Esophagus muscularis mucosa (tissue), 4 donors: ENCODE results near the gene ACSL5. TPM values are rescaled to one million over a fixed set of nuclear protein-coding genes. Genes with fewer than 3 reads are reported as not detected.
"Not testable (repeated sequence)": the region's sequence is repeated elsewhere in the genome, so short reads cannot be mapped to it uniquely, and the experiment has no call there.

ENCODE experiments used
- DNase-seq: peaks from one replicate; pipeline ENCODE4 v3.0.0-alpha.2; 2017; ENCODE audit errors: extremely low spot score
- H3K27ac ChIP-seq, 4 donors: fragments of 200-600 bp; sonication (generic); replicated peaks in 1 of 4; 1 replicate in 3 of 4; 2 replicates in 1 of 4; pipeline ENCODE4 v1.5.1; 2016 to 2019; ENCODE audit warnings: mild to moderate bottlenecking in 1 of 4
- H3K27me3 ChIP-seq, 4 donors: fragments of 200-600 bp; sonication (generic); one replicate each; pipeline versions ENCODE4 v1.5.1 to v1.6.0; 2016 to 2019
- H3K36me3 ChIP-seq, 4 donors: fragments of 200-600 bp; sonication (generic); one replicate each; pipeline ENCODE4 v1.5.1; 2016 to 2019
- H3K4me1 ChIP-seq, 4 donors: fragments of 200-600 bp; sonication (generic); one replicate each; pipeline ENCODE4 v1.5.1; 2016 to 2019
- H3K4me3 ChIP-seq, 4 donors: fragments of 200-600 bp; sonication (generic); 1 replicate in 2 of 4; 2 replicates in 2 of 4; pipeline ENCODE4 v1.5.1; 2016 to 2019; ENCODE audit warnings: mild to moderate bottlenecking in 4 of 4, moderate library complexity in 1 of 4
- H3K9me3 ChIP-seq, 4 donors: fragments of 200-600 bp; sonication (generic); 1 replicate in 3 of 4; 2 replicates in 1 of 4; pipeline ENCODE4 v1.5.1; 2016 to 2019
- EP300 ChIP-seq: sonication (generic); formaldehyde crosslinking; IDR thresholded peaks from one replicate; pipeline ENCODE4 v1.6.1; 2017; ENCODE audit warnings: antibody characterized with exemption
- POLR2A ChIP-seq: fragments of 450-650 bp; IDR thresholded peaks from one replicate; pipeline ENCODE4 v1.6.1; 2017; ENCODE audit warnings: antibody characterized with exemption, moderate library complexity, mild to moderate bottlenecking, low read depth
- POLR2AphosphoS5 ChIP-seq, 2 donors: sonication (generic); formaldehyde crosslinking; IDR thresholded peaks; one replicate each; pipeline ENCODE4 v1.6.1; 2017; ENCODE audit warnings: antibody characterized with exemption in 2 of 2
- WGBS: methylation state at CpG from one replicate; pipeline ENCODE4 v1.1.5; 2018; 5-methylcytosine and 5-hydroxymethylcytosine counted together
- intact Hi-C: fragments of 100-400 bp; cut with DNase I; formaldehyde crosslinking; loops from one replicate; pipeline ENCODE4 v1.15.1; 2023
- total RNA-seq, 4 donors: library from RNA; depleted of rRNA; stranded (reverse); fragments of >200 nt; gene quantifications; one replicate each; pipeline versions ENCODE4 v1.1.0 to v1.2.1, GENCODE V29; 2016
- TF ChIP-seq, protein P1 (sequence below), 3 experiments: fragments of 200-600 bp in 2 of 3; fragments of 450-650 bp in 1 of 3; sonication (generic) in 2 of 3; IDR thresholded peaks; one replicate each; pipeline ENCODE4 v1.5.1; 2017 to 2019; ENCODE audit warnings: antibody characterized with exemption in 3 of 3, mild to moderate bottlenecking in 2 of 3, moderate library complexity in 1 of 3

Gene ACSL5
- total RNA-seq, 4 donors from 2014 or later: 6.2 to 11.2 (median 10.8) TPM

- H3K4me1 ChIP-seq: peaks cover 0 to 4% (median under 1%) of the 10 kb centered on the region in 4 donors
- 88% methylated on average over 16 of the region's 40 CpGs for WGBS
- no peak overlapping the region for H3K27ac ChIP-seq
- H3K27me3 ChIP-seq: peaks cover 0 to 6% (median 0%) of the 10 kb centered on the region in 4 donors
- DNase-seq: no peak
- H3K9me3 ChIP-seq: no peaks in the 10 kb centered on the region
- intact Hi-C loops: no loop called here
- H3K4me3 ChIP-seq: no peak overlapping the region
- H3K36me3 ChIP-seq: no peaks in the 10 kb centered on the region
- TF ChIP-seq, protein P1, sequence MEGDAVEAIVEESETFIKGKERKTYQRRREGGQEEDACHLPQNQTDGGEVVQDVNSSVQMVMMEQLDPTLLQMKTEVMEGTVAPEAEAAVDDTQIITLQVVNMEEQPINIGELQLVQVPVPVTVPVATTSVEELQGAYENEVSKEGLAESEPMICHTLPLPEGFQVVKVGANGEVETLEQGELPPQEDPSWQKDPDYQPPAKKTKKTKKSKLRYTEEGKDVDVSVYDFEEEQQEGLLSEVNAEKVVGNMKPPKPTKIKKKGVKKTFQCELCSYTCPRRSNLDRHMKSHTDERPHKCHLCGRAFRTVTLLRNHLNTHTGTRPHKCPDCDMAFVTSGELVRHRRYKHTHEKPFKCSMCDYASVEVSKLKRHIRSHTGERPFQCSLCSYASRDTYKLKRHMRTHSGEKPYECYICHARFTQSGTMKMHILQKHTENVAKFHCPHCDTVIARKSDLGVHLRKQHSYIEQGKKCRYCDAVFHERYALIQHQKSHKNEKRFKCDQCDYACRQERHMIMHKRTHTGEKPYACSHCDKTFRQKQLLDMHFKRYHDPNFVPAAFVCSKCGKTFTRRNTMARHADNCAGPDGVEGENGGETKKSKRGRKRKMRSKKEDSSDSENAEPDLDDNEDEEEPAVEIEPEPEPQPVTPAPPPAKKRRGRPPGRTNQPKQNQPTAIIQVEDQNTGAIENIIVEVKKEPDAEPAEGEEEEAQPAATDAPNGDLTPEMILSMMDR (IDR thresholded peaks at IDR 0.05): no peak
- TF ChIP-seq EP300: no peak
- no peak for TF ChIP-seq POLR2A
- no peak for TF ChIP-seq POLR2AphosphoS5 (IDR thresholded peaks at IDR 0.05)
These were observed 4.2 kb upstream of the ACSL5 start for GRCh38 chr10:112369495-112370423.

- WGBS: 92% methylated on average over 11 of the region's 15 CpGs
- intact Hi-C loops: no loop called here
- TF ChIP-seq POLR2A (no peak), EP300 (no peak), POLR2AphosphoS5 (IDR thresholded peaks at IDR 0.05) (no peak)
- TF ChIP-seq, protein P1 (IDR thresholded peaks at IDR 0.05): no peak
These were observed 3.5 kb upstream of the ACSL5 start for GRCh38 chr10:112370424-112370819.

DNA sequence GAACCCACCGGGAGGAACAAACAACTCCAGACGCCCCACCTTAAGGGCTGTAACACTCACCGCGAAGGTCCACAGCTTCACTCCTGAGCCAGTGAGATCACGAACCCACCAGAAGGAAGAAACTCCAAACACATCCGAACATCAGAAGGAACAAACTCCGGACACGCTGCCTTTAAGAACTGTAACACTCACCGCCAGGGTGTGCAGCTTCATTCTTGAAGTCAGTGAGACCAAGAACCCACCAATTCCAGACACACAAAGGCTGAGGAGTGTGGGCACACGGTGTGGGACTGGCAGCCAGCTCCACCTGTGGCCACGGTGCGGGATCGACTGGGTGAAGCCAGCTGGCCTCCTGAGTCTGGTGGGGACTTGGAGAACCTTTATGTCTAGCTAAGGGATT lies 2.6 kb upstream of the ACSL5 start:
- WGBS: 96% methylated on average over 13 of the region's 13 CpGs
- H3K27ac ChIP-seq, DNase-seq, intact Hi-C loops, H3K27me3 ChIP-seq, H3K9me3 ChIP-seq, H3K36me3 ChIP-seq, H3K4me3 ChIP-seq: not testable (repeated sequence)
- H3K4me1 ChIP-seq: peaks cover 7 to 11% (median 9%) of the 10 kb centered on the region in 4 donors

More at GRCh38 chr10:112370424-112370819, 3.5 kb upstream of the ACSL5 start:
- Histone ChIP-seq H3K36me3 (no peaks in the 10 kb centered on the region), H3K4me1 (peaks cover 4 to 9% (median 6%) of the 10 kb centered on the region in 4 donors), H3K4me3 (no peak overlapping the region), H3K9me3 (no peaks in the 10 kb centered on the region), H3K27ac (no peak overlapping the region), H3K27me3 (peaks cover 0 to 6% (median 0%) of the 10 kb centered on the region in 4 donors)
- no peak for DNase-seq

- H3K27me3 ChIP-seq, H3K9me3 ChIP-seq, intact Hi-C loops, H3K27ac ChIP-seq, H3K36me3 ChIP-seq, DNase-seq, H3K4me3 ChIP-seq: not testable (repeated sequence)
- 93% methylated on average over 10 of the region's 11 CpGs for WGBS
- H3K4me1 ChIP-seq: peaks cover 7 to 11% (median 9%) of the 10 kb centered on the region in 4 donors
These were observed 1.6 kb upstream of the ACSL5 start for GRCh38 chr10:112372182-112372810.

DNA sequence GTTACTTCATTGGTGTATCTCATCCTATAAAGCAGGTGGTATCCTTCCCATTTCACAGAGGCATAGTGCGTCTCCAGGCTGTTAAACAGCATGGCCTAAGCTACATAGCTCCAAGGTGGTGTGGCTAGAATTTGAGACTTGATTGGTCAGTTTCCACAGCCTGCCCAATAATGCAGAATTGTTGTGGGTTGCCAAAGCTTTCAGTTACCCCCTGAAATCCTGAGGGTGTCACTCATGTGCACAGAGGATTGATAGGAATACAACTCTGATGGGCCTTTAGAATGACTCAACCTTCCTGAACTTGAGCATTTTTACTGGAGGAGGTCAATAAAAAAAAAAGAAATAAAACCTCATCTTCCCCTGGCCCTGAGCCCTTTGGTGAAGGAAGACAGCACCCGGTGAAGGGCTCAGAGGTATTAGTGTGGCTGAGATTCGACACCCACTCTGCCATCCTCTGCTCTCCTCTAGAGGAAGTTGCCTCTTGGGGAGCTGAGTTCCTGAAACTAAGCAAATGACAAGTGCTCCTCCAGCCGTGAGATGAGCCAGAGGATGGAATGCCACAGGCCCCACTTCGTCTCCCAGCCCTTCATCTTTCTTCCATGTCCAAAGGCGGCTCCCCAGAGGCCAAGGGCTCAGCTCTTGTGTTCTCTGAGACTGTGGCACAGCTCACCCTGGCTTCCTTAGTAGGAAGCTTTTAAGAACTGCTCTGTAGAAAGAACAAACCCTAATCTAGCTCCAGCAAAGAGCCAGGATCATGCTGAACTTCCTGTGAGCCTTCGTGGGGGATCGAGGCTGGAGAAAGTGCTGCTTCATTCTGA lies 1.0 kb downstream of the ACSL5 start:
- Histone ChIP-seq H3K4me1 (peaks cover 7 to 11% (median 9%) of the 10 kb centered on the region in 4 donors), H3K36me3 (no peaks in the 10 kb centered on the region), H3K4me3 (peak overlapping the region; percentile 45 to 59 (median 50)), H3K27me3 (no peaks in the 10 kb centered on the region), H3K9me3 (no peaks in the 10 kb centered on the region), H3K27ac (peak overlapping the region; percentile 55 to 70 (median 66))
- DNase-seq: no peak
- 58% methylated on average over 8 of the region's 8 CpGs for WGBS
- intact Hi-C loops: no loop called here
- TF ChIP-seq POLR2A (no peak), EP300 (no peak), POLR2AphosphoS5 (IDR thresholded peaks at IDR 0.05) (no peak)
- TF ChIP-seq, protein P1 (IDR thresholded peaks at IDR 0.05): no peak
